Heart right ventricle (tissue), 16 donors: Measurements from ENCODE around the gene MGST3. TPM values are rescaled to one million over a fixed set of nuclear protein-coding genes. Genes with fewer than 3 reads are reported as not detected.
A peak's percentile ranks its signal among the peaks of the same experiment; 100 is the strongest.

ENCODE experiments used
- ATAC-seq, 8 donors: fragments of 200-7000 bp; cut with Tn5 transposase; one replicate each; pipeline ENCODE4 v1.9.1; 2020; ENCODE audit warnings: mild to moderate bottlenecking in 8 of 8, moderate library complexity in 8 of 8, moderate number of reproducible peaks in 1 of 8
- DNase-seq, 2 donors: peaks; one replicate each; pipeline ENCODE4 v3.0.0-alpha.2; 2020
- H3K27ac ChIP-seq, 10 donors: fragments of 200-600 bp; sonication (generic) in 2 of 10; one replicate each; pipeline versions ENCODE4 v1.5.0 to v1.8.0; 2020 to 2022; ENCODE audit warnings: mild to moderate bottlenecking in 3 of 10
- H3K27me3 ChIP-seq, 7 donors: fragments of 200-600 bp; one replicate each; pipeline ENCODE4 v1.8.0; 2021 to 2022; ENCODE audit warnings: mild to moderate bottlenecking in 2 of 7
- H3K36me3 ChIP-seq, 9 donors: fragments of 200-600 bp; sonication (generic) in 1 of 9; one replicate each; pipeline versions ENCODE4 v1.5.0 to v1.8.0; 2020 to 2022; ENCODE audit warnings: mild to moderate bottlenecking in 2 of 9
- H3K4me1 ChIP-seq, 9 donors: fragments of 200-600 bp; sonication (generic) in 1 of 9; one replicate each; pipeline versions ENCODE4 v1.5.0 to v1.8.0; 2020 to 2022; ENCODE audit warnings: mild to moderate bottlenecking in 4 of 9
- H3K4me3 ChIP-seq, 10 donors: fragments of 200-600 bp; sonication (generic) in 2 of 10; one replicate each; pipeline versions ENCODE4 v1.5.0 to v1.8.0; 2020 to 2022; ENCODE audit warnings: mild to moderate bottlenecking in 7 of 10, moderate library complexity in 2 of 10
- H3K9me3 ChIP-seq, 11 donors: fragments of 200-600 bp in 10 of 11; sonication (generic) in 2 of 11; one replicate each; pipeline versions ENCODE4 v1.5.0 to v1.8.0; 2013 to 2022; ENCODE audit warnings: mild to moderate bottlenecking in 2 of 11, control low read depth in 1 of 11, moderate library complexity in 1 of 11
- WGBS, 2 donors: extraction: QIAGEN DNeasy Blood & Tissue Kit; methylation state at CpG; one replicate each; pipeline ENCODE4 v1.1.7; 2013; ENCODE audit warnings: inconsistent platforms in 1 of 2; 5-methylcytosine and 5-hydroxymethylcytosine counted together
- intact Hi-C, 10 donors: fragments of 100-400 bp; cut with DNase I; formaldehyde crosslinking; loops; one replicate each; pipeline versions ENCODE4 v1.11.1 to v1.14.2; 2022
- polyA plus RNA-seq, 2 donors: library from polyadenylated mRNA; stranded (reverse); fragments of 200-250 nt; gene quantifications; one replicate each; pipeline ENCODE4 v1.2.3, GENCODE V29; 2013
- total RNA-seq, 10 donors: library from RNA; stranded (reverse); fragmentation: NEBNext Ultra II Directional in 3 of 10; extraction: Animal tissue kit (Norgen Biotek cat#: 25700) in 3 of 10; gene quantifications; one replicate each; pipeline versions ENCODE4 v1.2.1 to v1.2.4, GENCODE V29; 2021 to 2023
- TF ChIP-seq, protein P1 (sequence below), 9 donors: fragments of 200-600 bp; sonication (generic) in 2 of 9; IDR thresholded peaks; one replicate each; pipeline versions ENCODE4 v1.5.0 to v1.8.0; 2021 to 2022; ENCODE audit warnings: antibody characterized with exemption in 9 of 9, mild to moderate bottlenecking in 5 of 9, moderate library complexity in 1 of 9
- donor health status: Arrhythmogenic right ventricular cardiomyopathy.
- donor health status: ischemic (EF 13 %, LVEDD 7.1; RV severe dilation, severe dysfunction).
- donor health status: healthy with polysubstance abuse.
- donor health status: DM: no; HTN: yes; CAD: no.
- donor health status: DM: no; HTN: no; CAD: no.
- donor health status: ischemic (EF 25% LVEDD 6.9; RV normal size, moderate dysfunction).
- donor health status: ischemic (EF 25% LVEDD 5.7; RV mildly dilated, moderate dysfunction).
- donor health status: healthy.
- donor health status: DM: yes; HTN: yes; CAD: no.
- donor health status: Ischemic cardiomyopathy.
- donor health status: ischemic (EF 35%, LVEDD 5.7; RV mildly dilated, moderate dysfunction).
- donor health status: nonischemic (EF 11% LVEDD 7.7; RV severe dilation, severe dysfunction).
- donor health status: DM: yes; HTN: yes; CAD: no.
- donor health status: PGD.
- donor health status: ischemic (EF 29% LVEDD 5.4; RV normal size, mild dysfunction).
- donor health status: nonischemic (EF 23%, LVEDD 6.1; RV moderate dilation, normal function).

MGST3 gene
- total and polyA plus RNA-seq, 12 donors, result 425 to 1,002 (median 838) TPM

- H3K36me3 ChIP-seq, result peaks cover 0 to 96% (median 16%) of the 10 kb centered on the region in 9 donors
- TF ChIP-seq, protein P1, sequence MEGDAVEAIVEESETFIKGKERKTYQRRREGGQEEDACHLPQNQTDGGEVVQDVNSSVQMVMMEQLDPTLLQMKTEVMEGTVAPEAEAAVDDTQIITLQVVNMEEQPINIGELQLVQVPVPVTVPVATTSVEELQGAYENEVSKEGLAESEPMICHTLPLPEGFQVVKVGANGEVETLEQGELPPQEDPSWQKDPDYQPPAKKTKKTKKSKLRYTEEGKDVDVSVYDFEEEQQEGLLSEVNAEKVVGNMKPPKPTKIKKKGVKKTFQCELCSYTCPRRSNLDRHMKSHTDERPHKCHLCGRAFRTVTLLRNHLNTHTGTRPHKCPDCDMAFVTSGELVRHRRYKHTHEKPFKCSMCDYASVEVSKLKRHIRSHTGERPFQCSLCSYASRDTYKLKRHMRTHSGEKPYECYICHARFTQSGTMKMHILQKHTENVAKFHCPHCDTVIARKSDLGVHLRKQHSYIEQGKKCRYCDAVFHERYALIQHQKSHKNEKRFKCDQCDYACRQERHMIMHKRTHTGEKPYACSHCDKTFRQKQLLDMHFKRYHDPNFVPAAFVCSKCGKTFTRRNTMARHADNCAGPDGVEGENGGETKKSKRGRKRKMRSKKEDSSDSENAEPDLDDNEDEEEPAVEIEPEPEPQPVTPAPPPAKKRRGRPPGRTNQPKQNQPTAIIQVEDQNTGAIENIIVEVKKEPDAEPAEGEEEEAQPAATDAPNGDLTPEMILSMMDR (IDR thresholded peaks at IDR 0.05), result no peak
- H3K9me3 ChIP-seq, result no peaks in the 10 kb centered on the region
- 74 to 82% methylated on average over 3 of the region's 3 CpGs for WGBS, 2 donors
- no peak for DNase-seq
- no peaks in the 10 kb centered on the region for H3K27me3 ChIP-seq
- H3K27ac ChIP-seq, result peak overlapping the region in 2 of 10 donors; percentile 1 to 33
- peaks cover 0 to 22% (median 13%) of the 10 kb centered on the region in 9 donors for H3K4me1 ChIP-seq
- no peak for ATAC-seq
- H3K4me3 ChIP-seq, result no peak overlapping the region
- intact Hi-C loops, result loop anchor here in 1 of 10 donors (10.0 kb wide), 1 partner anchor 57 kb away; no protein-coding TSS in a partner anchor
These were observed 31.2 kb downstream of the MGST3 start for GRCh38 chr1:165662186-165662585.

GRCh38 chr1:165666152-165666825, 35.3 kb downstream of the MGST3 start:
- H3K27me3 ChIP-seq, result no peaks in the 10 kb centered on the region
- no peak for ATAC-seq
- no peak for DNase-seq
- no peak overlapping the region for H3K27ac ChIP-seq
- TF ChIP-seq, protein P1 (IDR thresholded peaks at IDR 0.05), result no peak
- 70 to 82% methylated on average over 5 of the region's 5 CpGs for WGBS, 2 donors
- intact Hi-C loops, result loop anchor here in 1 of 10 donors (10.0 kb wide), 1 partner anchor 61 kb away; no protein-coding TSS in a partner anchor
- peaks cover 0 to 99% (median 31%) of the 10 kb centered on the region in 9 donors for H3K36me3 ChIP-seq
- no peak overlapping the region for H3K4me3 ChIP-seq
- H3K4me1 ChIP-seq, result peaks cover 0 to 22% (median 13%) of the 10 kb centered on the region in 9 donors
- no peaks in the 10 kb centered on the region for H3K9me3 ChIP-seq

DNA sequence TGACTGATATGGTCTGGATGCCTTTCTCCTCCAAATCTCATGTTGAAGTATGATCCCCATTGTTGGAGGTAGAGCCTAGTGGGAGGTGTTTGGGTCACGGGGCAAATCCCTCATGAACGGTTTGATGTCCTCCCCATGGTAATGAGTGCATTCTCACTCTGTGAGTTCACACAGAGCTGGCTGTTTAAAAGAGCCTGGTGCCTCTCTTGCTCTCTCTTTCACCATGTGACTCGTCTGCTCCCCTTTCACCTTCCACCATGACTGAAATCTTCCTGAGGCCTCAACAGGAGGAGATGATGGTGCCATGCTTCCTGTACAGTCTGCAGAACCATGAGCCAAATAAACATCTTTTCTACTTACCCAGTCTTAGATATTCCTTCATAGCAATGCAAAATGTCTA, 37.1 kb downstream of the MGST3 start:
- intact Hi-C loops, result loop anchor here in 1 of 10 donors (10.0 kb wide), 1 partner anchor 63 kb away; no protein-coding TSS in a partner anchor
- no peak for DNase-seq
- no peak for ATAC-seq
- H3K27ac ChIP-seq, result no peak overlapping the region
- TF ChIP-seq, protein P1 (IDR thresholded peaks at IDR 0.05), result no peak
- peaks cover 0 to 96% (median 25%) of the 10 kb centered on the region in 9 donors for H3K36me3 ChIP-seq
- H3K4me3 ChIP-seq, result no peak overlapping the region
- no peaks in the 10 kb centered on the region for H3K27me3 ChIP-seq
- 89 to 93% methylated on average over 3 of the region's 3 CpGs for WGBS, 2 donors
- H3K9me3 ChIP-seq, result no peaks in the 10 kb centered on the region
- H3K4me1 ChIP-seq, result peaks cover 0 to 19% (median 0%) of the 10 kb centered on the region in 9 donors

DNA sequence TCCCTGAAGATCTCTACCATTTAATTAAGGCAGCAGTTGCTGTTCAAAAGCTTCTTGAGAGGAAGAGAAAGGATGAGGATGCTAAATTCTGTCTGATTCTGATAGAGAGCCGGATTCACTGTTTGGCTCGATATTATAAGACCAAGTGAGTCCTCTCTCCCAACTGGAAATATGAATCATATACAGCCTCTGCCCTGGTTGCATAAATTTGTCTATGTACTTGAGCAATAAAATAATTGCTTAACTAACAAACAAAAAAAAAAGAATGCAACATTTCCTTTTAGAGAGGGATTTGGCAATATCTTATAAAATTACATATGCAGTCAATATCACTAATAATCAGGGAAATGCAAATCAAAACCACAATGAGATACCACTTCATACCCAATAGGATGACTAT, 40.5 kb downstream of the MGST3 start:
- peaks cover 0 to 93% (median 28%) of the 10 kb centered on the region in 9 donors for H3K36me3 ChIP-seq
- ATAC-seq, result no peak

More for the DNA sequence above, 40.5 kb downstream of the MGST3 start:
- no peak overlapping the region for H3K4me3 ChIP-seq
- H3K27ac ChIP-seq, result no peak overlapping the region
- WGBS, 2 donors, result 90 to 96% methylated on average over 2 of the region's 2 CpGs
- H3K9me3 ChIP-seq, result no peaks in the 10 kb centered on the region
- peaks cover 0 to 18% (median 0%) of the 10 kb centered on the region in 9 donors for H3K4me1 ChIP-seq
- TF ChIP-seq, protein P1 (IDR thresholded peaks at IDR 0.05), result no peak
- intact Hi-C loops, result no loop called here
- no peak for DNase-seq
- no peaks in the 10 kb centered on the region for H3K27me3 ChIP-seq
